HG02588 (cell line): ENCODE data around the gene HFM1.
A peak's percentile ranks its signal among the peaks of the same experiment; 100 is the strongest.
"Not testable (repeated sequence)": the region's sequence is repeated elsewhere in the genome, so short reads cannot be mapped to it uniquely, and the experiment has no call there.

Experiments
- ATAC-seq: cut with Tn5 transposase; IDR thresholded peaks from one replicate; pipeline ENCODE4 v1.9.1; 2021; ENCODE audit warnings: mild to moderate bottlenecking, moderate library complexity; ENCODE audit not compliant: unreplicated experiment

The HFM1 gene

GRCh38 chr1:91404151-91405012, at the start of gene HFM1:
Gene HFM1 (minus strand): TSS chr1:91404837. CDS start chr1:91401082, 3,755 bp downstream.
- peak; percentile 94 for ATAC-seq

DNA sequence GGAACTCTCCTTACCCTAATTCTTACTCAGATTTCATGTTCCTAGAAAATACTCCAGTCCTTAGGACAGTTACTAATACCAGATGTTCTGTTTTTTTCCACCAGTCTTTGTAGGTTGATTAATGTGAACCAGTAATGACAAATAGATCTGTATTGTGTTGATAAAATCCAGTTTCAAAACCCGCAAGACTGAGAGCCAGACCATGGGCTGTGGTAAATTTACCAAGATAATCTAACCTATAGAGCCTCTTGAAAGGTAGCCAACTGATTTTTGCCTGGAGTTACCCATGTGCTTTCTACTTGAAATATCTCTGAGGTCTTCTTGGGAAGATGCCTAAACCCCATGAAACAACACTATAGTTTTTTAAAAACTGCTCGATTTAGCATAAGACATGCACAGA, 49.5 kb upstream of the HFM1 start:
- ATAC-seq: no peak

DNA sequence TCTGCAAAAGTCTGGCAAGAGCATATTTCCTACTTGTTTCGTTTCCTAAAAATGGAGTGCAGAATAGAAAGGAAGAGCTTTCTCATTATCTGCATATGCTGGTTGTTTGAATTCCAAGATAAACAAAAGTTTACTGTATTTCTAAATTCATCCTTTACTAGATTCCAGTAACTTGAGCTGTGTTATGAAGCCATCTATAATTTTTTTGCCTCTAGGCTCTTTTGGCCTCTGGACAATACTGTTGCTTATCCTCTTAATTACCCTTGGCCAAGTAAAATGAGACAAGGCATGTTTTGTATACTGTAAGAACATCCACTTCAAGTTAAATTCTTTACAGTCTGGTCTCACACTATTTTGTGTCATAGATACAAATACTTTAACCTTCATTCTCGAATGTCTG, 45.6 kb upstream of the HFM1 start:
- ATAC-seq: no peak

DNA sequence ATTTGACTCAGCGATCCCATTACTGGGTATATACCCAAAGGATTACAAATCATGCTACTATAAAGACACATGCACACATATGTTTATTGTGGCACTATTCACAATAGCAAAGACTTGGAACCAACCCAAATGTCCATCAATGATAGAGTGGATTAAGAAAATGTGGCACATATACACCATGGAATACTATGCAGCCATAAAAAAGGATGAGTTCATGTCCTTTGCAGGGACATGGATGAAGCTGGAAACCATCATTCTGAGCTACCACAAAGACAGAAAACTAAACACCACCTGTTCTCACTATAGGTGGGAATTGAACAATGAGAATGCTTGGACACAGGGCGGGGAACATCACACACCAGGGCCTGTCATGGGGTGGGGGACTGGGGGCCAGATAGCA, 43.1 kb upstream of the HFM1 start:
- not testable (repeated sequence) for ATAC-seq

DNA sequence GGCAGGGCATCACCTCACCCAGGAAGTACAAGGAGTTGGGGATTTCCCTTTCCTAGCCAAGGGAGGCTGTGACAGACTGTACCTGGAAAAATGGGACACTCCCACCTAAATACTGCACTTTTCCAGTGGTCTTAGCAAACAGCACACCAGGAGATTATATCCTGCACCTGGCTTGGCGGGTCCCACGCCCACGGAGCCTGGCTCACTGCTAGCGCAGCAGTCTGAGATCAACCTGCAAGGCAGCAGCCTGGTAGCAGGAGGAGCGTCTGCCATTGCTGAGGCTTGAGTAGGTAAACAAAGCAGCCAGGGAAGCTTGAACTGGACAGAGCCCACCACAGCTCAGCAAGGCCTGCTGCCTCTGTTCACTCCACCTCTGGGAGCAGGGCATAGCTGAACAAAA, 37.3 kb upstream of the HFM1 start:
- ATAC-seq: not testable (repeated sequence)

DNA sequence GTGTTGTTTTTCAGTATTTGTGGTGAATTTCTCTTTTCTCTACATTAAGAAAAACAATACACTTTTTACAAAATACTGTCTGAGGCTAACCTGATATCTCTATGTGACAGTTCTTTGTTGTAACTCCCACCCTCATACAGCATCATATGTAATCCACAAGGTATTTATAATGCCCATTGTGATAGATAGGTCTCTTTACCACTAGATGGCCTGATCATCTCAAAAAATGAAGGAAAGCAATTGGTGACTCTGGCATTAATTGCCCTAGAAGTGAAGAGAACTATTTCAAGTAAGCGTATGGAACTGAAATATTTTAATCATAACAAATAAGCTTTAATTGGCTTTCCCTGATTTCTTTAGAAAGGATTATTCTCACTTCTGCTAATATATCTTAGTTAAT, 36.2 kb upstream of the HFM1 start:
- no peak for ATAC-seq

DNA sequence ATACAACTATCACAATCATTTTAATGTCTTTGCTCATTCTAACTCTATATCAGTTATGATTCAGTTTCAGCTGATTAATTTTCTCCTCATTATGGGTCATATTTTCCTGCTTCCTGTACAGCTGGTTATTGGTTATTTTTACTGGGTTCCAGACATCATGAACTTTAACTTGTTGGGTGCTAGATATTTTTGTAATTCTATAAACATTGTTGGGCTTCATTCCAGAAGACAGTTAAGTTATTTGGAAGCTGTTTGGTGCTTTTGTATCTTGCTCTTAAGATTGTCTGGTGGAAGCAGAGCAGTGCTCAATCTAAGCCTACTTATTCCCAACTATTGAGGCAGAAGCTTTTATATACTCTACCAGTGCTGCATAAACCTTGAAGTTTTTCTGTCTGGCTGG, 34.4 kb upstream of the HFM1 start:
- no peak for ATAC-seq

GRCh38 chr1:91428182-91428798, 23.7 kb upstream of the HFM1 start:
- ATAC-seq: no peak

- no peak for ATAC-seq
These were observed 23.1 kb upstream of the HFM1 start for GRCh38 chr1:91427741-91428140.

DNA sequence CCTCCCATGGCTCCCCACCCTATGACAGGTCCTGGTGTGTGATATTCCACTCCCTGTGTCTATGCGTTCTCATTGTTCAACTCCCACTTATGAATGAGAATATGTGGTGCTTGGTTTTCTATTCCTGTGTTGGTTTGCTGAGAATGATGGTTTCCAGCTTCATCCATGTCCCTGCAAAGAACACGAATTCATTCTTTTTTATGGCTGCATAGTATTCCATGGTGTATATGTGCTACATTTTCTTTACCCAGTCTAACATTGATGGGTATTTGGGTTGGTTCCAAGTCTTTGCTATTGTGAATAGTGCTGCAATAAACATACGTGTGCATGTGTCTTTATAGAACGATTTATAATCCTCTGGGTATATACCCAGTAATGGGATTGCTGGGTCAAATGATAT, 17.9 kb upstream of the HFM1 start:
- not testable (repeated sequence) for ATAC-seq

DNA sequence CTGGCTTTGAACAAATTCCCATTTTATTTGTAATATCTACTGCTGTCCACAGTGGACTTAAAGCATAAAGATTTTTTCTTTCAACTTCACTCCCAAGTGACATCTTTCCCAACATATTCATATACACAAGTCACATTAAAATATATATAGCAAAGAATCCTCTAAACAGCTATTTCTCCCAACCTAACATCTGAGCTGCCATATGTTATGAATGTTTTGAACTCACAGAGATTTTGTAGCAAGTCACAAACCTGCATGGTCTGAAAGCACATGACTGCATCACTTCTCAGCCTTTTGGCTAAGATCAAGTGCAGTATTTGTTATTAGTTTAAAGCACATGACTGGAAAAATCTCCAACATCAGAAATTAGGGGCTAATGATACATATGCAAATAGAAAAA, 7.7 kb upstream of the HFM1 start:
- no peak for ATAC-seq

GRCh38 chr1:91406773-91407389, 2.2 kb upstream of the HFM1 start:
- ATAC-seq: no peak

- ATAC-seq: no peak
These were observed 2.6 kb downstream of the HFM1 start for GRCh38 chr1:91402023-91402422.

- ATAC-seq: no peak
These were observed 4.4 kb downstream of the HFM1 start for GRCh38 chr1:91400133-91400725.

GRCh38 chr1:91398291-91398690, 6.3 kb downstream of the HFM1 start:
- ATAC-seq: no peak

DNA sequence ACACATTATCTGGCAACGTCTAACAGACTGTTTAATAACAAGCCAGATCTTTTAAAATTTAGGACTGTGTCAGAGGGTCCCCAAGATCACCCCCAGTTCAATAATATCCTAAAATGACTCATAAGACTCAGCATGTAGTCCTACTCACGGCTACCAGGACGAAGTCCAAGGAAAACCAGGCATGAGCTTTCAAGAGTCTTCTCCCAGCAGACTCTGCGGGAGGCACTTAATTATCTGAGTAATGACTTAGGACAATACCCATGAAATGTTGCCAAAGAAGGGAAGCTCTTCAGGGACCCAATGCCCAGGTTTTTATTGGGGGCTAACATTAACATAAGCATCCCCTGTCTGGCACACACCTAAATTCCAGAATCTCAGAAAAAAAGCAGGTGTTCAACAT, 7.0 kb downstream of the HFM1 start:
- no peak for ATAC-seq

GRCh38 chr1:91393042-91393441, 11.6 kb downstream of the HFM1 start:
- no peak for ATAC-seq

GRCh38 chr1:91386109-91386508, 18.5 kb downstream of the HFM1 start:
- no peak for ATAC-seq

DNA sequence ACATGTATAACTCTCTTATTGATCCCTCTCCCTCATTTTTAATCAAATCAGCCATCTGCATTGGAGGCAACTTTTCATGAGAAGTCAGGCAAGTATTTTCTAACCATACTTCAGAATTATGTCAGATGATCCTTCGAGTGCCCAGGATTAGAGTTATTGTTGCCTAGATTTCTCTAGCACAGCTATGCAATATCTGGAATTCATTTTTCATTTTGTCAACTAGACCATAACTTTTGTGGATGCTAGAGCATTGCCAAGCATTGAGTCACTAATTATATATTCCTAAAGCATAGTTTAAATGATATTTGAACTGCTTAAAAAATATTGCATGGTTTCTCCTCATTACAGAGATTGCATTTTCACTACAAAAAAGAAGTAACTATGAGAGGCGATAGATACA, 21.2 kb downstream of the HFM1 start:
- ATAC-seq: no peak

DNA sequence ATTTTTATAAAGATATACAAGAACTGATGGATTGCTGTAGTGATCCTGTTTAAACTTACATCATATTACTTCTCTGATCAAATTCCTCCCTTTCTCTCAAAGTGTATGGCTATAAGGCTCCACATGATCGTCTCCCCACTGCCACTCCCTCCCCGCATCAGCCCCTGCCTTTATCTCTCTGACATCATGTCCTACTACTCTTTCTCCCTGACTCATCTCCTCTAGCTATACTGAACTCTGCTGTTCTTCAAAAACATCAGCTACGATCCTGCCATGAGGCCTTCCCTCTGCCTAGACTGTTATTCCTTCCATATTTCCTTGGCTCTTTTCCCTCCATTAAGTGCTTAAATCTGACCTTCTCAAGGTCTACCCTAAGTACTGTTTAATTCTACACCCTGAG, 22.8 kb downstream of the HFM1 start:
- no peak for ATAC-seq

GRCh38 chr1:91374086-91374485, 30.6 kb downstream of the HFM1 start:
- no peak for ATAC-seq

DNA sequence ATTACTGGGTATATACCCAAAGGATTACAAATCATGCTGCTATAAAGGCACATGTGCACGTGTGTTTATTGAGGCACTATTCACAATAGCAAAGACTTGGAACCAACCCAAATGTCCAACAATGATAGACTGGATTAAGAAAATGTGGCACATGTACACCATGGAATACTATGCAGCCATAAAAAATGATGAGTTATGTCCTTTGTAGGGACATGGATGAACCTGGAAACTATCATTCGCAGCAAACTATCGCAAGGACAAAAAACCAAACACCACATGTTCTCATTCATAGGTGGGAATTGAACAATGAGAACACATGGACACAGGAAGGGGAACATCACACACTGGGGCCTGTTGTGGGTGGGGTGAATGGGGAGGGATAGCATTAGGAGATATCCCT, 32.4 kb downstream of the HFM1 start:
- not testable (repeated sequence) for ATAC-seq
